ENCODE results near the gene GSN. TPM values are rescaled to one million over a fixed set of nuclear protein-coding genes. Genes with fewer than 3 reads are reported as not detected.

The GSN gene
- total RNA-seq, 4 donors from 2014 or later = 628 to 986 (median 782) TPM

DNA sequence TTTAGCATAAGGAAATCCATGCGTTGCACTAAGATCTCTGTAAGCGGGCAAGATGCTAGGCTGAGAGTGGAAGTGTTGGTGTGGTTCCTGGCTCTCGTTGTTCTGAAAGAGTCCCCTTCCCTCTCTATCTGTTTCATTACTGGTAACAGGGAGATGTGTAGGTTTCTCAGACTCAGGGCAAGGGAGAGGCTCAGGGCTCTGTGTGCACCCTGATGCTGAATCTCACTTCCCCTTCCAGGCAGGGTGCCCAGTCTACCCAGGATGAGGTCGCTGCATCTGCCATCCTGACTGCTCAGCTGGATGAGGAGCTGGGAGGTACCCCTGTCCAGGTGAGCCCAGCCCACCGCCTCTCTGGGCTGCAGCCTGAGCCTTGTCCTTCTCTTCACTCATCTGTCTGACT is 56.4 kb downstream of the GSN start:
- H3K9me3 ChIP-seq = no peaks in the 10 kb centered on the region
- peak overlapping the region; percentile 72 to 87 (median 84) for H3K27ac ChIP-seq
- peaks cover 0 to 48% (median 22%) of the 10 kb centered on the region in 4 donors for H3K36me3 ChIP-seq
- H3K4me3 ChIP-seq = no peak overlapping the region
- intact Hi-C loops (cut with DNase I; ENCODE audit: low total_unique reads) (loop anchor here (5.0 kb wide), 1 partner anchor 48 kb away; the partner anchor contains the start of gene STOM), in situ Hi-C loops (cut with MboI; ENCODE audit: low pct_ligation_motif_present in 1 of 4, low pct_unique_long_range_greater_than_20kb in 1 of 4, low sequenced_read_pairs in 3 of 4) (loop anchor here in 3 of 4 donors (5.0 to 25.0 kb wide), 2 partner anchors 73 to 112 kb away; partner anchors contain the start of gene RAB14 (in 2 of the 3))
- no peaks in the 10 kb centered on the region for H3K27me3 ChIP-seq
- DNase-seq = no peak
- TF ChIP-seq POLR2AphosphoS5 (IDR thresholded peaks at IDR 0.05) (no peak), POLR2A (IDR thresholded peaks at IDR 0.05) (no peak), EP300 (IDR thresholded peaks at IDR 0.05; ENCODE audit: low read depth) (no peak)
- TF ChIP-seq, protein P1, sequence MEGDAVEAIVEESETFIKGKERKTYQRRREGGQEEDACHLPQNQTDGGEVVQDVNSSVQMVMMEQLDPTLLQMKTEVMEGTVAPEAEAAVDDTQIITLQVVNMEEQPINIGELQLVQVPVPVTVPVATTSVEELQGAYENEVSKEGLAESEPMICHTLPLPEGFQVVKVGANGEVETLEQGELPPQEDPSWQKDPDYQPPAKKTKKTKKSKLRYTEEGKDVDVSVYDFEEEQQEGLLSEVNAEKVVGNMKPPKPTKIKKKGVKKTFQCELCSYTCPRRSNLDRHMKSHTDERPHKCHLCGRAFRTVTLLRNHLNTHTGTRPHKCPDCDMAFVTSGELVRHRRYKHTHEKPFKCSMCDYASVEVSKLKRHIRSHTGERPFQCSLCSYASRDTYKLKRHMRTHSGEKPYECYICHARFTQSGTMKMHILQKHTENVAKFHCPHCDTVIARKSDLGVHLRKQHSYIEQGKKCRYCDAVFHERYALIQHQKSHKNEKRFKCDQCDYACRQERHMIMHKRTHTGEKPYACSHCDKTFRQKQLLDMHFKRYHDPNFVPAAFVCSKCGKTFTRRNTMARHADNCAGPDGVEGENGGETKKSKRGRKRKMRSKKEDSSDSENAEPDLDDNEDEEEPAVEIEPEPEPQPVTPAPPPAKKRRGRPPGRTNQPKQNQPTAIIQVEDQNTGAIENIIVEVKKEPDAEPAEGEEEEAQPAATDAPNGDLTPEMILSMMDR (IDR thresholded peaks at IDR 0.05) = no peak
- peaks cover 9 to 41% (median 15%) of the 10 kb centered on the region in 4 donors for H3K4me1 ChIP-seq
- WGBS, 2 donors (ENCODE audit: low coverage in 1 of 2) = 81 to 100% methylated on average over 2 to 5 of the region's 5 CpGs

DNA sequence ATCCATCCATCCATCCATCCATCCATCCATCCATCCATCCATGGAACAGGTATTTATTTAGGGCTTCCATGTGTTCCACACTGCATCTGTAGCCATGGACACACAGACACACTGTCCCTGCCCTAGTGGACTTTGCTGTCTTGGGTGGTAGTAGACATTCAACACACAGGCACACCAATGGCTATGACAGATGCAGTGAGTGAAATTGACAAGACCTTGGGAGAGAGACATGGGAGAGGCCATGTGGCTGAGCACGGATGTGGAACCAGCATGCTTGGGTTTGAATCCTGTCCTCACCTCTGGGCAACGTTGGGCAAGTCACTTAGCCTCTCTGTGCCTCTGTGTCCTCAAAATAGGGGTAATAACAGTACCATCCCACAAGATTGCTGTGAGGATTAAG is 56.8 kb downstream of the GSN start:
- H3K27ac ChIP-seq = peak overlapping the region; percentile 77 to 87 (median 84)
- peaks cover 0 to 52% (median 25%) of the 10 kb centered on the region in 4 donors for H3K36me3 ChIP-seq
- intact Hi-C loops (cut with DNase I; ENCODE audit: low total_unique reads) (loop anchor here (5.0 kb wide), 1 partner anchor 48 kb away; the partner anchor contains the start of gene STOM), in situ Hi-C loops (cut with MboI; ENCODE audit: low pct_ligation_motif_present in 1 of 4, low pct_unique_long_range_greater_than_20kb in 1 of 4, low sequenced_read_pairs in 3 of 4) (loop anchor here in 3 of 4 donors (5.0 to 25.0 kb wide), 2 partner anchors 73 to 112 kb away; partner anchors contain the start of gene RAB14 (in 2 of the 3))
- H3K9me3 ChIP-seq = no peaks in the 10 kb centered on the region
- no peaks in the 10 kb centered on the region for H3K27me3 ChIP-seq
- 80 to 93% methylated on average over 1 to 2 of the region's 2 CpGs for WGBS, 2 donors (ENCODE audit: low coverage in 1 of 2)
- no peak overlapping the region for H3K4me3 ChIP-seq
- TF ChIP-seq POLR2AphosphoS5 (IDR thresholded peaks at IDR 0.05) (no peak), EP300 (IDR thresholded peaks at IDR 0.05; ENCODE audit: low read depth) (no peak), POLR2A (IDR thresholded peaks at IDR 0.05) (no peak)
- TF ChIP-seq, protein P1 (IDR thresholded peaks at IDR 0.05) = no peak
- no peak for DNase-seq
- H3K4me1 ChIP-seq = peaks cover 9 to 41% (median 15%) of the 10 kb centered on the region in 4 donors

DNA sequence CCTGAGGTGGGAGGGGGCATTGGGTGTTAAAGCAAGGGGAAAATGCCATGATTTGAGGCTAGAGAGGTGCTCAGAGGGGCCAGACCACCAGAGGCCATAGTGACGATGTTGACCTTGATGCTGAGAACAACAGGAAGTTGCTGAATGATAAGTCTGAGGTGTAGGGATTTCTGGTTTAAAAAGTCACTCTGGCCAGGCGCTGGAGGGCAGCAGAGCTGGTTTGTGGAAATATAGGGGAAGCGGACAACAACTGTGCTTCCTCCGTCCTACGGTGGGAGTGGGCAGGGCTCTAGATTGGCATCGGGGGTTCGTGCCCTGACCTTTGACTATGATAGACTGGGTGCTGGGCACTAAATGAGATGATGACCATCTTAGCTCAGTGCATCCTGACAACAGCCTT is 57.4 kb downstream of the GSN start:
- Histone ChIP-seq H3K9me3 (no peaks in the 10 kb centered on the region), H3K36me3 (peaks cover 0 to 58% (median 29%) of the 10 kb centered on the region in 4 donors), H3K27me3 (no peaks in the 10 kb centered on the region), H3K4me1 (peaks cover 7 to 40% (median 14%) of the 10 kb centered on the region in 4 donors), H3K4me3 (no peak overlapping the region), H3K27ac (peak overlapping the region; percentile 77 to 87 (median 84))
- in situ Hi-C loops (cut with MboI; ENCODE audit: low pct_ligation_motif_present in 1 of 4, low pct_unique_long_range_greater_than_20kb in 1 of 4, low sequenced_read_pairs in 3 of 4) (no loop called here), intact Hi-C loops (cut with DNase I; ENCODE audit: low total_unique reads) (no loop called here)
- 40 to 85% methylated on average over 1 to 7 of the region's 7 CpGs for WGBS, 2 donors (ENCODE audit: low coverage in 1 of 2)
- no peak for DNase-seq
- TF ChIP-seq, protein P1 (IDR thresholded peaks at IDR 0.05) = no peak
- TF ChIP-seq EP300 (IDR thresholded peaks at IDR 0.05; ENCODE audit: low read depth) = no peak
- TF ChIP-seq POLR2AphosphoS5 (IDR thresholded peaks at IDR 0.05) = no peak

DNA sequence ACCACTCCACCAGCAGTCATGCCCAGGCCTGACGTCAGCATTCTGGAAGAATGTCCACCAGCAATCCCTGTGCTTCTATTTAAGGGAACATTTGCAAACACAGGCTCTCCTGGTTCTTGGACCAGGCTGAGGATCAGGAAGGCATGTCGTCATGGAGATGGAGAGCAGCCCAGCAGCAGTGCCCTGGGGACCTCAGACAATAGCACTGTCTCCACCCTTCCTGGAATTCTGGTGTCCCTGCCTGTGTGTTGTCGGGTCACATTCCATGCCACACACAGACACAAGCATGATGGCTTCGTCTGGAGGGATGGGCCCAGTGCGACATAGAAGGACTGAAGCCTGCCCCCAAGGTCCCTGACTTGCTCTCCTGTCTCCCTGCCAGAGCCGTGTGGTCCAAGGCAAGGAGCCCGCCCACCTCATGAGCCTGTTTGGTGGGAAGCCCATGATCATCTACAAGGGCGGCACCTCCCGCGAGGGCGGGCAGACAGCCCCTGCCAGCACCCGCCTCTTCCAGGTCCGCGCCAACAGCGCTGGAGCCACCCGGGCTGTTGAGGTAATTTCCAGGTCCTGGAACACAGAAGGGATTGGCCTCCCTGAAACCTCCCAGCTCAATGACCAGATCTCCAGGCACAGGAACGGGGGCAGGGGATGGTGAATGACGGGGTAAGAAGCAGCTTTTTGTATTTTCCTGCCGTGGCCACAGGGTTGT is 58.3 kb downstream of the GSN start:
- Histone ChIP-seq H3K36me3 (peaks cover 0 to 67% (median 34%) of the 10 kb centered on the region in 4 donors), H3K27ac (peak overlapping the region; percentile 77 to 87 (median 84)), H3K9me3 (no peaks in the 10 kb centered on the region), H3K4me1 (peaks cover 6 to 31% (median 9%) of the 10 kb centered on the region in 4 donors), H3K4me3 (no peak overlapping the region), H3K27me3 (no peaks in the 10 kb centered on the region)
- 64 to 68% methylated on average over 4 to 18 of the region's 19 CpGs for WGBS, 2 donors (ENCODE audit: low coverage in 1 of 2)
- intact Hi-C loops (cut with DNase I; ENCODE audit: low total_unique reads) = no loop called here
- peak; percentile 75 for DNase-seq
- in situ Hi-C loops (cut with MboI; ENCODE audit: low pct_ligation_motif_present in 1 of 4, low pct_unique_long_range_greater_than_20kb in 1 of 4, low sequenced_read_pairs in 3 of 4) = no loop called here
- TF ChIP-seq POLR2A (IDR thresholded peaks at IDR 0.05) = no peak
- peak; percentile 63 to 70 (median 64) for TF ChIP-seq POLR2AphosphoS5 (IDR thresholded peaks at IDR 0.05)
- TF ChIP-seq EP300 (IDR thresholded peaks at IDR 0.05; ENCODE audit: low read depth) = peak; percentile 97

Data from transverse colon (tissue), 4 donors.